Parathyroid adenoma (tissue), 2 donors: ENCODE data around the gene SPOCK2.

Experiments
- H2AFZ ChIP-seq: fragments of 300-600 bp; sonication (generic); one replicate; pipeline ENCODE4 v1.7.0; 2017; ENCODE audit warnings: antibody characterized with exemption, mild to moderate bottlenecking
- H3K27ac ChIP-seq: fragments of 300-600 bp; sonication (generic); one replicate; pipeline ENCODE4 v1.7.0; 2017
- H3K27me3 ChIP-seq: fragments of 300-600 bp; sonication (generic); one replicate; pipeline ENCODE4 v1.7.0; 2017; ENCODE audit warnings: low read length; ENCODE audit not compliant: control insufficient read depth, insufficient read depth
- H3K36me3 ChIP-seq: fragments of 300-600 bp; sonication (generic); one replicate; pipeline ENCODE4 v1.7.0; 2017; ENCODE audit warnings: low read length; ENCODE audit not compliant: control insufficient read depth, insufficient read depth
- H3K4me1 ChIP-seq: fragments of 300-600 bp; sonication (generic); one replicate; pipeline ENCODE4 v1.7.0; 2017; ENCODE audit warnings: control low read depth
- H3K4me2 ChIP-seq: fragments of 300-600 bp; sonication (generic); one replicate; pipeline ENCODE4 v1.7.0; 2017; ENCODE audit warnings: low read length
- H3K4me3 ChIP-seq: fragments of 300-600 bp; sonication (generic); one replicate; pipeline ENCODE4 v1.7.0; 2017; ENCODE audit warnings: low read depth, low read length
- H3K79me2 ChIP-seq: fragments of 300-600 bp; sonication (generic); one replicate; pipeline ENCODE4 v1.7.0; 2017; ENCODE audit warnings: control low read depth
- H3K9ac ChIP-seq: fragments of 300-600 bp; sonication (generic); one replicate; pipeline ENCODE4 v1.7.0; 2017; ENCODE audit warnings: mild to moderate bottlenecking
- H3K9me3 ChIP-seq: fragments of 300-600 bp; sonication (generic); one replicate; pipeline ENCODE4 v1.7.0; 2017; ENCODE audit warnings: low read length; ENCODE audit not compliant: control insufficient read depth
- CTCF ChIP-seq: fragments of 300-600 bp; sonication (generic); IDR thresholded peaks from one replicate; pipeline ENCODE4 v1.7.0; 2017; ENCODE audit warnings: antibody characterized with exemption, mild to moderate bottlenecking
- donor health status: primary hyperparathyroidism.

SPOCK2 gene

DNA sequence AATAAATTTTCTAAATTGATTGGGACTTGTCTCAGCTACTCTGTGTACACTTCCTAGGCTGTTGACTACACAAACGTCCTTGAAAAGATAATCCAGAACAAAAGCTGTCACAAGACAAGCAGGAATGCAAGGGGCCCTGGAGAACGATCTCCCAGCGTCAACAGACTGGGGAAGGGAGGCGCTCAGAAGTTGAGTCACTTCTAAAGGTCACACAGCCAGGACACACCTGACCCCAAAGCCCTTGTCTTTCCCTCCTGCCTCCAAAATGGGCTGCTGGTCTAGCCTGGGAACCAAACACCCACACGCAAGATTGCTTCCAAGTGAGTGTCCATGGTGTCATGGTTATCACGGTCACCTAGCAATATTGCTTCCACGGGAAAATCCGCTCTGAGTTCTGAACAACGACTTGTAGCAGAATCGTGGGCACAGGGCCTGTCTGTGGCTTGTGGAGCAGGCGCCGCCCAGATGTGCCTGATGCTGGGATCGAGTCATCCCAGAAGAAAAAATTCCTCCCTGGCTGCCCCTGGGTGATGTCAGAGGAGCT lies 49.8 kb downstream of the SPOCK2 start:
- Histone ChIP-seq H3K79me2 (no peaks in the 10 kb centered on the region), H3K27me3 (no peaks in the 10 kb centered on the region), H3K9ac (no peak overlapping the region), H3K27ac (no peak overlapping the region), H2AFZ (no peak overlapping the region), H3K4me2 (no peak overlapping the region), H3K4me3 (no peak overlapping the region), H3K4me1 (no peaks in the 10 kb centered on the region), H3K9me3 (no peaks in the 10 kb centered on the region), H3K36me3 (no peaks in the 10 kb centered on the region)
- no peak for TF ChIP-seq CTCF

DNA sequence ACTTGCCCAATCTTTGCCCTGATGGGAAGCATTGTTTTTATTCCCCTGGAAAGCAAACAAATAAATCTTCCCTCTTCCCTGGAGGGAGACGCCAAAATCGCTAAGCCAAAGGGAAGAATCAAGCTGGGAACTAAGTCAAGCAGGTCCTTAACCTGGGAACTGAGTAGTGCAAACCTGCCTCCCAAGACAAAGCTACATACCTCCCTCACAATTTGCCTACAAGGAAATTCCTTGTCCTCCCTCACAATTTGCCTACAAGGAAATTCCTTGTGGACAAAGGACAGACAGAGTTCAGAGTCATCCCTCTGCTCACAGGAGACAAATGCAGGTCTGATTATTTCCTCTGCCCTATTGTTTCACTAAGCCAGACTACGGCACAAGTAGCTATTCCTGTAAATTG lies 50.5 kb downstream of the SPOCK2 start:
- no peak for TF ChIP-seq CTCF
- no peaks in the 10 kb centered on the region for H3K4me1 ChIP-seq
- no peak overlapping the region for H3K27ac ChIP-seq
- no peaks in the 10 kb centered on the region for H3K9me3 ChIP-seq
- H3K9ac ChIP-seq = no peak overlapping the region
- no peak overlapping the region for H2AFZ ChIP-seq
- no peaks in the 10 kb centered on the region for H3K27me3 ChIP-seq
- H3K4me3 ChIP-seq = no peak overlapping the region
- H3K36me3 ChIP-seq = no peaks in the 10 kb centered on the region
- no peak overlapping the region for H3K4me2 ChIP-seq
- no peaks in the 10 kb centered on the region for H3K79me2 ChIP-seq

DNA sequence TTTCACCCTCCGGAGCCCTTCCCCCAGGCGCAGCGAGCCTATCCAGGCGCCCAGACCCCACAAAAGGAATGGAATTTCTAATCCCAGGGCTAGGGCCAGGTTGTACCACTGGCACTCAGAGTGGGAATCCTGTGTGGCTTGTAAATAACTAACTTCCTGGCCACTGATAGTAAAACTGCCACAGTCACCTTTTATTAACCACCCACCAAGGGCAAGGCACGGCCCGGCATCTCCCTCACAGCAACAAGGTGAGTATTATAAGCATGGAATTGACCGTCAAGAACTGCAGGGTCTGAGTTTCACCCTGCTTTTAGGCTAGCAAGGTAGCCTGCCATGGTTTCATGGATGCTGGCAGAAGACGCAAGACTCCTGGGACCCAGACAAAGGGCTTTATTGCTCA lies 51.1 kb downstream of the SPOCK2 start:
- TF ChIP-seq CTCF = no peak
- H3K9ac ChIP-seq = no peak overlapping the region
- H3K27me3 ChIP-seq = no peaks in the 10 kb centered on the region
- H3K4me3 ChIP-seq = no peak overlapping the region
- no peak overlapping the region for H2AFZ ChIP-seq
- no peaks in the 10 kb centered on the region for H3K36me3 ChIP-seq
- H3K79me2 ChIP-seq = no peaks in the 10 kb centered on the region
- no peaks in the 10 kb centered on the region for H3K4me1 ChIP-seq
- no peak overlapping the region for H3K27ac ChIP-seq
- no peak overlapping the region for H3K4me2 ChIP-seq
- no peaks in the 10 kb centered on the region for H3K9me3 ChIP-seq

GRCh38 chr10:72035252-72035887 lies 53.0 kb downstream of the SPOCK2 start:
- Histone ChIP-seq H2AFZ (no peak overlapping the region), H3K27me3 (no peaks in the 10 kb centered on the region), H3K79me2 (no peaks in the 10 kb centered on the region), H3K4me1 (no peaks in the 10 kb centered on the region), H3K4me3 (no peak overlapping the region), H3K9me3 (no peaks in the 10 kb centered on the region), H3K27ac (no peak overlapping the region), H3K4me2 (no peak overlapping the region), H3K36me3 (no peaks in the 10 kb centered on the region), H3K9ac (no peak overlapping the region)
- TF ChIP-seq CTCF = no peak

GRCh38 chr10:72034761-72035160 lies 53.6 kb downstream of the SPOCK2 start:
- Histone ChIP-seq H2AFZ (no peak overlapping the region), H3K36me3 (no peaks in the 10 kb centered on the region), H3K27me3 (no peaks in the 10 kb centered on the region), H3K9me3 (no peaks in the 10 kb centered on the region), H3K27ac (no peak overlapping the region), H3K4me2 (no peak overlapping the region), H3K4me1 (no peaks in the 10 kb centered on the region), H3K79me2 (no peaks in the 10 kb centered on the region), H3K4me3 (no peak overlapping the region), H3K9ac (no peak overlapping the region)
- TF ChIP-seq CTCF = no peak
